Melanocyte of skin (primary cell): ENCODE data around the gene OLFML2B. TPM values are rescaled to one million over a fixed set of nuclear protein-coding genes. Genes with fewer than 3 reads are reported as not detected.

Source experiments
- total RNA-seq, 2 donors: library from RNA; depleted of rRNA; stranded (reverse); fragments of >200 nt; gene quantifications; 2 replicates each; pipeline ENCODE4 v1.2.3, GENCODE V29; 2012

Gene OLFML2B
- total RNA-seq = 1 to 10 TPM; 2.4 to 5.7 TPM

DNA sequence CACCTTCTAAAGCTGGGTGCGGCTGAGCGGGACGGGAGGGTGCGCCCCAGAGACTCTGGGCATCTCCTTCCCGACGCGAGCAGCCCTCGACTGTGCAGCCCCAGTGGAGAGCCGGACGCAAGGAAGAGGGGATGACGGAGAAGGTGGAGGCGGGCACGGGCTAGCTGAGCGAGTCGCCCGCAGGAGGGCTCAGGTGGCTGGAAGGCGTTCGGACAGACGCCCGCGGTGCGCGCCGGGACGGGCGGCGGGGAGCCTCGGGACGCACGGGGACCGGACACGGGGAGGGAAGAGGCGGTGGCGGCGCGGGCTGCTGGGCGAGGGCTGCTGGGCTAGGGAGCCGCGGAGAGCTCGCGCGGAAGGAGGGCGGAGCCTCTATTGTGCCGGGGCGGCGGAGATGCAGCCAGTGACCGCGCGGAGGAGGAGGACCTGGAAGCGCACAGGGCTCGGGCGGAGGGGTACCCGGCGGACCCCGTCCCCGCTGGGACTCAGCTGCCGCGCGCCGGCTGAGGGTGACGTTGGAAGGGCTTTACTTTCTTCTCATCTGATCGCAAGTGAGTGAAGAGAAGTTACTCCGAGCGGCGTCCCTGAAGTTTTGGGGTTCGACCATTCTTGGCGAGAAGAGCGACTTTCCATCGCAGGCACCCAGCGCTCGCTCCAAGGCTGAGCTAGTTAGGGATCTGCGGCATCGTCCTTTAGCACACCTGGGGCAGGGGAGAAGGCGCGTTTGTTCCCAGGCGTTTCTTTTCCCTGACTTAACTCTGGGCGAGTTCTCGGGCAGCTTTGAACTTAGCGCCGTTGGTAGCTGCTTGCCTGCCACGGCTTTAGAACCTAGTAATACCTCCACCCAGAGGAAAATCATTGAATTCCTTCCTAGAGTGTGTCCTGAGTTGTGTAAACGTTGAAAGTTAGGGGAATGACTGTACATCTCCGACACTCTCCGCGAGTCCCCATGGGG is at the start of gene OLFML2B:
TSS of gene OLFML2B (minus strand) at position 323 of the 955 bp plus-strand sequence. CDS start 439 bp downstream, outside the sequence.

DNA sequence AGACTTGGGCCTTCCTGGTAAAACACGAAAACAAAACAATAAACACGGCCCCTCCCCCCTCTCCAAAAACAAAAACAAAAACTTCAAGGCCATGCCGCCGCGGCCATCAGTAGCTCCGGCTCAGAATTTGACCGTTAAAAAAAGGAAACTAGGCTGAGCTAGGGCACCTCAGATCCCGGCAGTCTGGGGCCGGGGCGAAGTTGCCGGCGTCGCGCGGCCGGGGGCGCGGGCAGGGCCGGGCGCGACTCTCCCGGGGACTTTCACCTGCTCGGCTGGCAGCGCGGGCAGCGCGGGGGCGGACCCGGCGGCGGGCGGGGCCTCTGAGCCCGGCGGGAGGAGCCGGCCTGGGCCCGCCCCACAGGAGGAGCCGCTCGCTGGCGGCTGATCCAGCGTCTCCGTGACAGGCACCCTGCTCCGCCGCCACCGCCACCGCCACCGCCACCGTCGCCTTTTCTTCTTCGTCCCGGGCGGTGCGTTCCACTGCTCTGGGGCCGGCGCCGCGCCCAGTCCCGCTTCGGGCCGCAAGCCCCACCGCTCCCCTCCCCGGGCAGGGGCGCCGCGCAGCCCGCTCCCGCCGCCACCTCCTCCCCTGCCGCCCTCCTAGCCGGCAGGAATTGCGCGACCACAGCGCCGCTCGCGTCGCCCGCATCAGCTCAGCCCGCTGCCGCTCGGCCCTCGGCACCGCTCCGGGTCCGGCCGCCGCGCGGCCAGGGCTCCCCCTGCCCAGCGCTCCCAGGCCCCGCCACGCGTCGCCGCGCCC is 45.8 kb upstream of the OLFML2B start, which contains the start of gene NOS1AP:
TSS of gene NOS1AP (plus strand) at position 358 of the 760 bp plus-strand sequence. CDS start 487 bp downstream, outside the sequence.

Other genes with a start within 250 kb of the OLFML2B start
- gene NOS1AP, start 45.8 kb upstream of the OLFML2B start, total RNA-seq = under 1 TPM in 1 of 2 donors, not detected in 1; under 0.01 TPM